Prostate gland (tissue), 2 donors: ENCODE measurements around the gene STK25. TPM values are rescaled to one million over a fixed set of nuclear protein-coding genes. Genes with fewer than 3 reads are reported as not detected.

Experiments used
- DNase-seq: peaks from one replicate; pipeline ENCODE4 v3.0.0-alpha.2; 2019; ENCODE audit warnings: low spot score
- H3K27ac ChIP-seq, 2 donors: fragments of 200-600 bp; sonication (generic); 2 replicates each; pipeline ENCODE4 v1.5.1; 2017 to 2019
- H3K27me3 ChIP-seq: fragments of 200-600 bp; sonication (generic); replicated peaks from 2 replicates; pipeline ENCODE4 v1.5.1; 2019; ENCODE audit not compliant: insufficient read depth
- H3K36me3 ChIP-seq, 2 donors: fragments of 200-600 bp; sonication (generic); 1 replicate in 1 of 2; 2 replicates in 1 of 2; pipeline versions ENCODE4 v1.5.1 to v1.8.1; 2017 to 2019
- H3K4me1 ChIP-seq: fragments of 200-600 bp; sonication (generic); replicated peaks from 2 replicates; pipeline ENCODE4 v1.5.1; 2019
- H3K4me3 ChIP-seq, 2 donors: fragments of 200-600 bp; sonication (generic); 2 replicates each; pipeline ENCODE4 v1.5.1; 2017 to 2019
- H3K9me3 ChIP-seq: fragments of 200-600 bp; sonication (generic); 2 replicates; pipeline ENCODE4 v1.5.1; 2017
- POLR2A ChIP-seq: fragments of 450-650 bp; IDR thresholded peaks from one replicate; pipeline ENCODE4 v1.6.1; 2016; ENCODE audit warnings: antibody characterized with exemption, mild to moderate bottlenecking
- POLR2AphosphoS5 ChIP-seq: sonication (generic); formaldehyde crosslinking; IDR thresholded peaks from one replicate; pipeline ENCODE4 v1.6.1; 2017; ENCODE audit warnings: antibody characterized with exemption
- WGBS: methylation state at CpG from one replicate; pipeline ENCODE4 v1.1.5; 2018; 5-methylcytosine and 5-hydroxymethylcytosine counted together
- intact Hi-C: fragments of 100-400 bp; cut with DNase I; formaldehyde crosslinking; loops from one replicate; pipeline ENCODE4 v1.14.2; 2022
- total RNA-seq, 2 donors: library from RNA; depleted of rRNA; stranded (reverse); fragments of >200 nt; gene quantifications; one replicate each; pipeline ENCODE4 v1.1.0, GENCODE V29; 2016
- TF ChIP-seq, protein P1 (sequence below), 4 experiments: fragments of 200-600 bp in 2 of 4; fragments of 450-650 bp in 2 of 4; sonication (generic) in 2 of 4; IDR thresholded peaks; 1 replicate in 3 of 4; 2 replicates in 1 of 4; pipeline ENCODE4 v1.5.1; 2016 to 2019; ENCODE audit warnings: antibody characterized with exemption in 4 of 4, mild to moderate bottlenecking in 2 of 4, moderate library complexity in 2 of 4

Gene STK25
- total RNA-seq, 2 donors from 2014 or later = 169 to 235 TPM

DNA sequence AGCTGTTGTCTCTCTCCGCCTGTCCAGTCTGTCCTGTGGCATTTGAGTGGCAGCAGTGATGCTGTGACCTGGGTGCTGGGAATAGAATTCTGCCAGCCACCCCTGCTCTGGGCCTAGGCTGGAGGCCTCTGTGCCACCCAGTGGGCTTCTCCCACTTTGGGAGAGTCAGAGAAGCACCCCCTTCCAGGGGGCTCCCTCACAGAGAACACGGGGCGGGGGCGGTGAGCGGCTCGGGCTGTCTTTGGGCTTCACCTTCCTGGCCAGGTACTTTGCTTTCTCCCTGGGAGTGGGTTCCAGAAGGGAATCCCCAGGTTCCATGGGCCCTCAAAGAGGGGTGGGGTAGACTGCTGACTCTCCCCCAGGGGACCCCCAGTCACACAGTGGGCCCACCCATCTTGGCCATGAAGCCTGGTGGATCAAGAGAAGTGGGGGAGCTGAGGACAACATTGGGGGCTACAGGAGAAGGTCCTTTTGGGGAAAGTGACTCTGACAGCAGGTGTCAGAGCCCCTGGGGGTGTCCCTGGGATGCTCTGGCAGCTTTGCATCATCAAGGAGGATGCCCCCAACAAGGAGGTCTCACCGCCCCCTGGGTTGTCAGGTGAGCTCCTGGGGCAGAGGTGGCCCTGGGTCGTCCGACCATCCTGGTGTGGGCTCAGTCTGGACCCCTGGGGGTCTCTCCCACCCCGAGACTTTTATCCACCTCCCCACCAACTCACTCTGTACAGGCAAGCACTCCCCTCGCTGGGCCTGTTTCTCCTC is 31.4 kb upstream of the STK25 start:
- Histone ChIP-seq H3K4me3 (no peak overlapping the region), H3K4me1 (peaks cover 5% of the 10 kb centered on the region), H3K36me3 (no peaks in the 10 kb centered on the region), H3K27me3 (no peaks in the 10 kb centered on the region), H3K27ac (no peak overlapping the region), H3K9me3 (no peaks in the 10 kb centered on the region)
- DNase-seq = no peak
- intact Hi-C loops = no loop called here
- 94% methylated on average over 11 of the region's 11 CpGs for WGBS
- TF ChIP-seq POLR2A (no peak), POLR2AphosphoS5 (no peak)
- TF ChIP-seq, protein P1, sequence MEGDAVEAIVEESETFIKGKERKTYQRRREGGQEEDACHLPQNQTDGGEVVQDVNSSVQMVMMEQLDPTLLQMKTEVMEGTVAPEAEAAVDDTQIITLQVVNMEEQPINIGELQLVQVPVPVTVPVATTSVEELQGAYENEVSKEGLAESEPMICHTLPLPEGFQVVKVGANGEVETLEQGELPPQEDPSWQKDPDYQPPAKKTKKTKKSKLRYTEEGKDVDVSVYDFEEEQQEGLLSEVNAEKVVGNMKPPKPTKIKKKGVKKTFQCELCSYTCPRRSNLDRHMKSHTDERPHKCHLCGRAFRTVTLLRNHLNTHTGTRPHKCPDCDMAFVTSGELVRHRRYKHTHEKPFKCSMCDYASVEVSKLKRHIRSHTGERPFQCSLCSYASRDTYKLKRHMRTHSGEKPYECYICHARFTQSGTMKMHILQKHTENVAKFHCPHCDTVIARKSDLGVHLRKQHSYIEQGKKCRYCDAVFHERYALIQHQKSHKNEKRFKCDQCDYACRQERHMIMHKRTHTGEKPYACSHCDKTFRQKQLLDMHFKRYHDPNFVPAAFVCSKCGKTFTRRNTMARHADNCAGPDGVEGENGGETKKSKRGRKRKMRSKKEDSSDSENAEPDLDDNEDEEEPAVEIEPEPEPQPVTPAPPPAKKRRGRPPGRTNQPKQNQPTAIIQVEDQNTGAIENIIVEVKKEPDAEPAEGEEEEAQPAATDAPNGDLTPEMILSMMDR (IDR thresholded peaks at IDR 0.05) = no peak

DNA sequence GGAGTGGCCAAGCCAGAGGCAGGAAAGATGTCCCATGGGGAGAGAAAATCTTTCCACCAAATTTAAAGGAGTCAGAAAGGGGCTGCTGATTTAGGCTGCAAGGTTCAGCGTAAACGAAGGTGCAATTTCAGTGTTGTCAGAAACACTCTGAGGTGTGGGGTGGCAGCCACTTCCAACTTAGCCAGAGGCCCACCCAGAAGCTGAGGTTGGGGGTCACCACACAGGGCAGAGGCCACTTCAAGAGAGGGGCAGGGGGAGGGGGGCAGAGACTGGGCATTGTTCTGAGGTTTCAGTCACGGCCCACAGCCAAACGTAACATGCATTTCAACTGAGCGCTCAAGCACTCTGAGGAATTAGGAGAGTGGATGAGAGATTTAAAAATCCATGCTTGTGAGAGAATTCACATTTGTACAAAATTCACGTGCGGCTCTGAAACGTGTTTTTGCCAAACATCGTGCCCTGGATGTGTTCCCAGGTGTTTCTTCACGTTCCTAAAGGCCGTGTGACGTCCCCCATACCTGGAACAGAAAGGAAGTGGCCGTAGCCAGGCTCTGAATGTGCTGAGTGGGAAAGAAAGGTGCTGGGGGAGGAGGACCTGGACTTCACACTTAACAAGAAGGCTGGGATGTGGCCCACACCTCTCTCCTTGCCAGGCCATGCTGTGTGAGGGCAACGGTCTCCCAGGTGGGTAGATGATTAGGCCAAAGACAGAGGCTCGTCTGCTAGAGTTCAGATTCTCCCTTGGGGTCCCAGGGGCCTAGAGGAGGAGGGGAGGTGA is 30.6 kb upstream of the STK25 start:
- H3K4me1 ChIP-seq = peaks cover 5% of the 10 kb centered on the region
- DNase-seq = no peak
- no peaks in the 10 kb centered on the region for H3K9me3 ChIP-seq
- WGBS = 88% methylated on average over 15 of the region's 15 CpGs
- no peak for TF ChIP-seq POLR2A
- TF ChIP-seq, protein P1 (IDR thresholded peaks at IDR 0.05) = no peak
- no peak overlapping the region for H3K4me3 ChIP-seq
- H3K27me3 ChIP-seq = no peaks in the 10 kb centered on the region
- no peaks in the 10 kb centered on the region for H3K36me3 ChIP-seq
- no peak overlapping the region for H3K27ac ChIP-seq
- intact Hi-C loops = no loop called here

DNA sequence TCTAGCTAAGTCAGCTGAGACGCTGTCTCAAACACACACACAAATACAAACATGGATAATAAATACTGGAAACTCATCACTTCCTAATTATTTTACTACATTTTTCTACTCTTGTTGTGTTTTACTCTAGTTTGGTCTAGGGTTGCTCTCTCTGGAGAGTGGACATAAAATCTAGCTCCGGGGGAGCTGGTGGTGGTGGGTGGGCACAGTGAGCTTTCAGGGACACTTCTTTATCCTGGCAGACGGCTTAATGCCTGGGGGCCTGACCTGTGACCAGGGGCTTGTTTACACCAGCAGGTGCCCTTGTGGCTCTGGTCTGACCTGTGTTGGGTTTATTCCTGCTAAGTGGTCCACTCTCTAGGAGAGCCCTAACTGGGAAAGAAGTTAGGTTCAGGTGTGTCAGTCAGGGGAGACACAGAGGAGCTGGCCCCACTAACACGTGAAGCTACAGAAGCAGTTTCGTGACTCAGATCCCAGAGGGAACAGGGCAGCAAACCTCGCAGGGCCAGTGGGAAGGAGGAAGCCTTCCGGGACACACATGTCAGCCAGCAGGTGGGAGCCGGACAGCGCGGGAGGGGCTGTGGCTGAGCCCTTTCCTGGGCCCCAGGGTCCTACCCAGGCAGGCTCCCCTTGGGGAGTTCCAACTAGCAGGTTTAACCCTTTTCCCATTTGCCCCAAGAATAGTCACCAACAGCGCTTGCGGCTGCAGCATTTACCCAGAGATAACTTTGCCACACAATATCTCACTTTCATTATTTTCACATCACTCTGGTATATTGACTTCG is 27.7 kb upstream of the STK25 start:
- no peaks in the 10 kb centered on the region for H3K27me3 ChIP-seq
- no peaks in the 10 kb centered on the region for H3K4me1 ChIP-seq
- no peak overlapping the region for H3K27ac ChIP-seq
- intact Hi-C loops = no loop called here
- H3K4me3 ChIP-seq = no peak overlapping the region
- no peaks in the 10 kb centered on the region for H3K36me3 ChIP-seq
- WGBS = 59% methylated on average over 13 of the region's 13 CpGs
- DNase-seq = no peak
- TF ChIP-seq POLR2A (no peak), POLR2AphosphoS5 (no peak)
- TF ChIP-seq, protein P1 (IDR thresholded peaks at IDR 0.05) = no peak
- no peaks in the 10 kb centered on the region for H3K9me3 ChIP-seq

DNA sequence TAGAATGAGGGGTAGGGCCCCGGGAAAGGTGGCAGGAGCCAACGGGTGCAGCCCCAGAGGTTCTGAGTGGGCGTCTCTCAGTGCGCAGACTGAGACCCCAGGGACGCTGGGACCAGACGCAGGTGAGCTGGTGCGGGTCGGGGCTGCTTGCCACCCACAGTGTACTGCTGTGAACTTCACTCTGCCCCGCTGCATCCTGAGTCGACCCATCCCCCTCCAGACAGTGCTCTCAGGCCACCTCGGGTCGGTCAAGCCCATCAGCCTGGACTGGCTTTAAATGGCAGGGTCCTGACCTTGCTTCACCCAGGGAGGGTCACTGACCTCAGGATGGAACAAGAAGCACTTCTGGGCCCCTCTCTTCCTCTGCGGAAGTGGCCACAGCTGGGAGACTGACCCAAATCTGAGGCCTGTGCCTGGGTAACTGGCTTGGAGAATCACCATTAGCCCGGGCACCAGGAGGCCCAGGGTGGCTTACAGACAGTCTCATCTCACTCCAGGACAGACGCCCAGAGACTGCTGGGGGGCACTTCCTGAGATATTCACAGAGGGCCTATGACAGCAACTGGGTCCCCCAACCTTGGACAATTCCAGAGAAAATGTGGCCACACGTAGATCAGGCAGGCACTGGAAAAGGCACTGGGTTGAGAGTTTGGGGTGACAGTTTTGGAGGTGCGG is 26.5 kb upstream of the STK25 start:
- Histone ChIP-seq H3K27me3 (no peaks in the 10 kb centered on the region), H3K9me3 (no peaks in the 10 kb centered on the region), H3K36me3 (no peaks in the 10 kb centered on the region), H3K27ac (no peak overlapping the region), H3K4me3 (no peak overlapping the region), H3K4me1 (no peaks in the 10 kb centered on the region)
- intact Hi-C loops = no loop called here
- TF ChIP-seq, protein P1 (IDR thresholded peaks at IDR 0.05) = no peak
- TF ChIP-seq POLR2AphosphoS5 = no peak
- TF ChIP-seq POLR2A = no peak
- WGBS = 82% methylated on average over 15 of the region's 17 CpGs
- no peak for DNase-seq
